Measurements from ENCODE around the gene SULF2.

Gene SULF2

DNA sequence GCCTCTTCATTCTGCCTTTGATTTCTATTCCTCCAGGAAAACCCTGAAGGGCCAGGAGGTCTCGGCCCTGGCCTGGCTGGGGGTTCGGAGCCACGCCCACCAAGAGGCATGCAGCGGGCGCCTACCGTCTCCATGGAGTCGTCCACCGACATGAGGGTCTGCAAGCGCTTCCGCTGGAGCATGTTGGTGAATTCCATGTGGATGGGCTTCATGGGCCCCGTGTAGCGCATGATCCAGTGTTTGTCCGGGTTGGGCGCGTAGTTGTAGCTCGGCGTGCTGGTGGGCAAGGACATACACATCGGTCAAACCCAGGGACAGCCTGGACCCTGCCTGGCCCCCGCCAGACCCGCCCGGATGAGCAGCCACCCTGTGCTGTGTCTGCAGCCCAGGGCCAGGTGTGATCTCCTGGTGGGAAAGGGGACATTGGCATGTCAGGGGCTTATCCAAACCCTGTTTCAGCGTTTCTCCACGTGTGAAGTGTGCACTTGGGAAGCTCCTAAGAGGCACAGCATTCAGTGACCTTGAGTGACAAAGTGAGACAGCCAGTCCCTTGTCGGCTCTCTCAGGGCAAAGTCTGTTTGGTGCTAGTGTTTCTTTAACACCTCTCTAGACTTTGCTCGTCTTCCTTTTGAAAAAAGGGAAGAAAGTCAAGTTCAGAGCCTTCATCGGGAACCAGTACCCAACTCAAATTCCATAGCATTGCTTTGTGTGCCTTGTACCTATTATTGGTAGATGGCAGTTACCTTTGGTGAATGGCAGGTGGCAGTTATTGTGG is 100.8 kb downstream of the SULF2 start:
- no peak overlapping the region for H3K4me2 ChIP-seq (ENCODE audit: low read length)
- no peaks in the 10 kb centered on the region for H3K4me1 ChIP-seq
- H3K27ac ChIP-seq = no peak overlapping the region
- TF ChIP-seq, protein P1, sequence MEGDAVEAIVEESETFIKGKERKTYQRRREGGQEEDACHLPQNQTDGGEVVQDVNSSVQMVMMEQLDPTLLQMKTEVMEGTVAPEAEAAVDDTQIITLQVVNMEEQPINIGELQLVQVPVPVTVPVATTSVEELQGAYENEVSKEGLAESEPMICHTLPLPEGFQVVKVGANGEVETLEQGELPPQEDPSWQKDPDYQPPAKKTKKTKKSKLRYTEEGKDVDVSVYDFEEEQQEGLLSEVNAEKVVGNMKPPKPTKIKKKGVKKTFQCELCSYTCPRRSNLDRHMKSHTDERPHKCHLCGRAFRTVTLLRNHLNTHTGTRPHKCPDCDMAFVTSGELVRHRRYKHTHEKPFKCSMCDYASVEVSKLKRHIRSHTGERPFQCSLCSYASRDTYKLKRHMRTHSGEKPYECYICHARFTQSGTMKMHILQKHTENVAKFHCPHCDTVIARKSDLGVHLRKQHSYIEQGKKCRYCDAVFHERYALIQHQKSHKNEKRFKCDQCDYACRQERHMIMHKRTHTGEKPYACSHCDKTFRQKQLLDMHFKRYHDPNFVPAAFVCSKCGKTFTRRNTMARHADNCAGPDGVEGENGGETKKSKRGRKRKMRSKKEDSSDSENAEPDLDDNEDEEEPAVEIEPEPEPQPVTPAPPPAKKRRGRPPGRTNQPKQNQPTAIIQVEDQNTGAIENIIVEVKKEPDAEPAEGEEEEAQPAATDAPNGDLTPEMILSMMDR (IDR thresholded peaks at IDR 0.05) = no peak
- no peaks in the 10 kb centered on the region for H3K36me3 ChIP-seq (ENCODE audit: control insufficient read depth, insufficient read depth, low read length)
- no peak overlapping the region for H3K9ac ChIP-seq
- no peaks in the 10 kb centered on the region for H3K9me3 ChIP-seq (ENCODE audit: control insufficient read depth, low read length)
- H3K27me3 ChIP-seq (ENCODE audit: control insufficient read depth, insufficient read depth, low read length) = no peaks in the 10 kb centered on the region
- no peaks in the 10 kb centered on the region for H3K79me2 ChIP-seq
- no peak overlapping the region for H2AFZ ChIP-seq
- no peak overlapping the region for H3K4me3 ChIP-seq (ENCODE audit: low read depth, low read length)

DNA sequence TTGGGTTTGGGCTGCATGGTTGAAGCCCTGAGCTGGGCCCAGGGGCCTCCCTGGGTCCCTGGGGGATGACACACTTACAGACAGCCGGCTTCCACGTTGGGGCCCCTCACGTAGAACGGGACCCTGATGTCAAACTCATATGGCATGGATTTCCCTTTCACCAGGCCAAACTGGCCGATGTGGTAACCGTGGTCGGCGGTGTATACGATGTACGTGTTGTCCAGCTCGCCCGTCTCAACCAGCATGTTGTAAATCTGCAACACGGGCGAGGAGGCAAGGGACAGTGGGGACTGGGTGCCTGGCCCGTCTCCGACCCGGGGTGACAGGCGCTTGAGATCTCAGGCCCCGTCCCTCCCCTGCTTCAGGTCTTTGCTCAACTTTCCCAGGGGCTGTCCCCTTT is 102.4 kb downstream of the SULF2 start:
- Histone ChIP-seq H3K79me2 (no peaks in the 10 kb centered on the region), H3K9me3 (ENCODE audit: control insufficient read depth, low read length) (no peaks in the 10 kb centered on the region), H3K27ac (no peak overlapping the region), H3K27me3 (ENCODE audit: control insufficient read depth, insufficient read depth, low read length) (no peaks in the 10 kb centered on the region), H3K4me2 (ENCODE audit: low read length) (no peak overlapping the region), H3K4me3 (ENCODE audit: low read depth, low read length) (no peak overlapping the region), H3K9ac (no peak overlapping the region), H2AFZ (no peak overlapping the region), H3K36me3 (ENCODE audit: control insufficient read depth, insufficient read depth, low read length) (no peaks in the 10 kb centered on the region), H3K4me1 (no peaks in the 10 kb centered on the region)
- TF ChIP-seq, protein P1 (IDR thresholded peaks at IDR 0.05) = no peak

DNA sequence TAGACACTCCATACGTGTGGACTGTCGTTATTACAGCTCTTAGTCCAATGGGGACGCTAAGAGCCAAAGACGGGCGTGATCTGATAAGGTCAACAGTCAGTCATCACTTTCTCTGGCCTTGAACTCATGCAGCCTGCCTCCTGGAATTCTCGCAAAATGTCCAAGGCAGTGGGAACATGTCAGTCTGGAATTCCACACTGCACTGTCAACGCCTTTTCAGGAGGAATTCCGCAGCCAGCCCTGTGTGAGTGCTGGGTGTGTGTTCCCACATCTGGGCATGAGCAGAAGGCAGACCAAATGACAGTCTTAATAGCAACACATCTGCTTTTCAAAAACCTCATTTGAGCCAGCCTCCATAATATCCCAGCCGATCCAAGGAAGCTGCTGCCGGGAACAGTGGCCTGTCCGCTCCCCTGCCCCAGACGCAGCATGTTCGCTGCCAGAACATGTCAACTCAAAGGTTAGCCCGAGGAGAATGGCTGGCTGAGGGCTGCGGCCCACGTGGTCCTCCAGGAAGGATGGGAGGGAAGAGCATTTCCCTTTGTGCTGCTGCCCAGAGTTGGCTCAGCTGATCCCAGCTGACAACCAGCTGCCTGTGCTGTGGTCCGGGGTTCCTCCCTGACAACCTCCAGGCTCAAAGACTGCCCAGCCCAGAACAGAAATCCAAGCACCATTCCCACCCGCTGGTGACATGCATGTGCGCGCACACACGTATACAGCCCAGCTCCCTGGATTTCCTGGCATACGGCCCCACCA is 103.1 kb downstream of the SULF2 start:
- TF ChIP-seq, protein P1 (IDR thresholded peaks at IDR 0.05) = no peak
- Histone ChIP-seq H3K27ac (no peak overlapping the region), H3K9me3 (ENCODE audit: control insufficient read depth, low read length) (no peaks in the 10 kb centered on the region), H3K4me3 (ENCODE audit: low read depth, low read length) (no peak overlapping the region), H3K79me2 (no peaks in the 10 kb centered on the region), H3K36me3 (ENCODE audit: control insufficient read depth, insufficient read depth, low read length) (no peaks in the 10 kb centered on the region), H3K27me3 (ENCODE audit: control insufficient read depth, insufficient read depth, low read length) (no peaks in the 10 kb centered on the region), H3K4me1 (no peaks in the 10 kb centered on the region), H3K4me2 (ENCODE audit: low read length) (no peak overlapping the region), H3K9ac (no peak overlapping the region), H2AFZ (no peak overlapping the region)

DNA sequence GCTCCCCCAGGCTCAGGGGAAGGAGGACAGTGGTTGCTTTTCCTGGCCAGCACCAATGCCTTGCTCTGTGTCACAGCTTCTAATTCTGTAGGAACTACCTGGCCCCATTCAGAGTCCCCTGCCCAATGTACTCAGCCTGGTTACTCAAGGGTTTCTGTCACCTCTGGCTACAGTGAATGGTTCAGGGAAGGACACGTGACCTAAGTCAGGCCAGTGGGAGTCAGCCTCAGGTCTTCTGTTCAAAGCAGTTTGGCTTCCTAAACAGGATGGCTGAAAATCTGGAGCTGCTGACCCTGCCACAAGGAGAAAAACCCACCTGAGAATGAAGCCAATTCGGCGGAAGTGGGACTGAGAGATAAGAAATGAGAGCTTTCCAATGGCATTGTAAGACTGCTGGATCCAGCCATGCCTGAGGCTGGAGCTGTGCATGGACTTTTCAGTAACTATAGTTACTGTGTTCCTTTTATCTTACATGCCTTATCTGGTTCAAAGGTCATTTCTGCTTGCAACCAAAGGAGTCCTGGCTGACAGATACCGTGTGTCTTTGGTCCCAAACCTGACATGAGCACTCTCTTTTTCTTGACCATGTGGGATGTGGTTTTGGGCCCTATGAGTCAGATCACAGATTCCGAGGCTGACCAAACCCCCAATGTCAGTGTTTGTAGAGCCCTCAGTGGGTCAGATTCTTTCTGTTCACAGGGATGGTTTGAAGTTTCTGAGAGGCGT is 104.3 kb downstream of the SULF2 start:
- Histone ChIP-seq H3K4me3 (ENCODE audit: low read depth, low read length) (no peak overlapping the region), H3K4me1 (no peaks in the 10 kb centered on the region), H3K36me3 (ENCODE audit: control insufficient read depth, insufficient read depth, low read length) (no peaks in the 10 kb centered on the region), H3K4me2 (ENCODE audit: low read length) (no peak overlapping the region), H3K27me3 (ENCODE audit: control insufficient read depth, insufficient read depth, low read length) (no peaks in the 10 kb centered on the region), H2AFZ (no peak overlapping the region), H3K79me2 (no peaks in the 10 kb centered on the region), H3K27ac (no peak overlapping the region), H3K9me3 (ENCODE audit: control insufficient read depth, low read length) (no peaks in the 10 kb centered on the region), H3K9ac (no peak overlapping the region)
- TF ChIP-seq, protein P1 (IDR thresholded peaks at IDR 0.05) = no peak

Data from parathyroid adenoma (tissue), 2 donors.